GM12878 (cell line): ENCODE data around the gene ADAD1. TPM values are rescaled to one million over a fixed set of nuclear protein-coding genes. Genes with fewer than 3 reads are reported as not detected.

Experiments used
- ATAC-seq: fragments of 200-7000 bp; cut with Tn5 transposase; 3 replicates; pipeline ENCODE4 v1.9.1; 2020; ENCODE audit warnings: mild to moderate bottlenecking, moderate library complexity
- Bru-seq: library from RNA; stranded (reverse); fragments of 400-500 nt; gene quantifications from one replicate; lab custom pipeline; 2021; lab: Mats Ljungman, UMichigan
- BruChase-seq, 2 experiments: library from RNA; stranded (reverse); fragments of 400-500 nt; gene quantifications; one replicate each; lab custom pipeline; 2021; lab: Mats Ljungman, UMichigan
- BruUV-seq: library from RNA; stranded (reverse); fragments of 400-500 nt; replicated peaks from 2 replicates; lab custom pipeline; 2021; lab: Mats Ljungman, UMichigan
- CTCF ChIA-PET: fragments of 300-600 bp; sonication (Branson Sonifier 250); formaldehyde crosslinking; extraction: SDS; loops from one replicate; lab custom pipeline; 2021; ENCODE audit warnings: inconsistent platforms; lab: Yijun Ruan, JAX
- POLR2A ChIA-PET: fragments of 350-600 bp; formaldehyde crosslinking; extraction: SDS; loops from one replicate; lab custom pipeline; 2021; ENCODE audit warnings: inconsistent platforms; lab: Charles Lee
- RAD21 ChIA-PET: fragments of 300-600 bp; sonication (Branson Sonifier 250); formaldehyde crosslinking; loops from one replicate; lab custom pipeline; 2023; ENCODE audit warnings: antibody characterized with exemption; ENCODE audit not compliant: unreplicated experiment; lab: Charles Lee
- SMC1A ChIA-PET: fragments of 300-600 bp; sonication (Branson Sonifier 250); formaldehyde crosslinking; loops from one replicate; lab custom pipeline; 2023; ENCODE audit not compliant: unreplicated experiment, uncharacterized antibody; lab: Charles Lee
- DNase-seq: peaks from one replicate; pipeline ENCODE4 v3.0.0-alpha.2; 2011; ENCODE audit warnings: low read depth, low spot score
- FAIRE-seq: peaks from 3 replicates; lab custom pipeline; 2011; peaks lifted over from hg19 to GRCh38; lab: Jason Lieb, UNC
- H2AFZ ChIP-seq: 2 replicates; pipeline ENCODE4 v1.6.0; 2011; ENCODE audit warnings: low read depth, low read length, control low read depth; ENCODE audit not compliant: control insufficient read depth
- H3K27ac ChIP-seq: 2 replicates; pipeline ENCODE4 v1.5.1; 2011; ENCODE audit warnings: control low read depth; ENCODE audit not compliant: control insufficient read depth, insufficient read depth
- H3K27me3 ChIP-seq, 2 experiments: replicated peaks in 1 of 2; 2 replicates each; pipeline versions ENCODE4 v1.6.0 to v1.6.1; 2011; ENCODE audit warnings: low read length in 1 of 2; ENCODE audit not compliant: control insufficient read depth in 2 of 2, insufficient read depth in 2 of 2
- H3K36me3 ChIP-seq, 2 experiments: 2 replicates each; pipeline ENCODE4 v1.5.1; 2011; ENCODE audit warnings: low read length in 1 of 2; ENCODE audit not compliant: control insufficient read depth in 2 of 2, insufficient read depth in 2 of 2
- H3K4me1 ChIP-seq: 2 replicates; pipeline ENCODE4 v1.6.1; 2011; ENCODE audit warnings: mild to moderate bottlenecking, low read length, moderate library complexity, mixed read lengths; ENCODE audit not compliant: control insufficient read depth, insufficient read depth
- H3K4me2 ChIP-seq: 2 replicates; pipeline ENCODE4 v1.6.0; 2011; ENCODE audit warnings: control low read depth; ENCODE audit not compliant: control insufficient read depth, insufficient read depth
- H3K4me3 ChIP-seq: fragments of 200-600 bp; sonication (generic); 2 replicates; pipeline ENCODE4 v1.5.1; 2016
- H3K79me2 ChIP-seq: 2 replicates; pipeline ENCODE4 v1.6.0; 2011; ENCODE audit warnings: low read length; ENCODE audit not compliant: control insufficient read depth, insufficient read depth
- H3K9ac ChIP-seq: 2 replicates; pipeline ENCODE4 v1.8.0; 2011; ENCODE audit warnings: low read length, control low read depth, mixed read lengths; ENCODE audit not compliant: control insufficient read depth, insufficient read depth
- H3K9me3 ChIP-seq: replicated peaks from 3 replicates; pipeline ENCODE4 v1.5.1; 2011; ENCODE audit warnings: mild to moderate bottlenecking, low read length; ENCODE audit not compliant: control insufficient read depth, insufficient read depth
- H4K20me1 ChIP-seq: 2 replicates; pipeline ENCODE4 v1.6.0; 2011; ENCODE audit not compliant: control insufficient read depth, insufficient read depth
- HDGF ChIP-seq: fragments of 450-650 bp; IDR thresholded peaks from 2 replicates; pipeline ENCODE4 v1.6.1; 2016; ENCODE audit warnings: antibody characterized with exemption
- IRF5 ChIP-seq: fragments of 450-650 bp; IDR thresholded peaks from 2 replicates; pipeline ENCODE4 v1.6.1; 2017; ENCODE audit warnings: borderline replicate concordance
- LARP7 ChIP-seq: fragments of 450-650 bp; IDR thresholded peaks from 2 replicates; pipeline ENCODE4 v1.6.1; 2017; ENCODE audit warnings: mild to moderate bottlenecking
- MEF2B ChIP-seq: fragments of 450-650 bp; IDR thresholded peaks from 2 replicates; pipeline ENCODE4 v1.6.1; 2018; ENCODE audit warnings: mild to moderate bottlenecking, moderate library complexity; ENCODE audit not compliant: partially characterized antibody, poor library complexity, severe bottlenecking
- NFYB ChIP-seq: IDR thresholded peaks from 2 replicates; pipeline ENCODE4 v1.6.1; 2011; ENCODE audit warnings: low read depth, mild to moderate bottlenecking, low read length, improper control_type of control experiment, moderate library complexity; ENCODE audit not compliant: insufficient read depth
- ZBTB11 ChIP-seq: fragments of 450-650 bp; formaldehyde crosslinking; IDR thresholded peaks from 2 replicates; pipeline ENCODE4 v1.5.0; 2022; ENCODE audit warnings: mild to moderate bottlenecking, missing genetic modification characterization
- WGBS: methylation state at CpG from one replicate; pipeline ENCODE4 v1.1.6; 2016; ENCODE audit warnings: low lambda C conversion rate; ENCODE audit not compliant: insufficient replicate concordance, insufficient coverage; ENCODE audit errors: missing lambda C conversion rate; 5-methylcytosine and 5-hydroxymethylcytosine counted together
- in situ Hi-C: fragments of 300-500 bp; cut with MboI; formaldehyde crosslinking; loops from 9 replicates; pipeline ENCODE4 v1.14.3; 2018; ENCODE audit warnings: mixed read lengths
- intact Hi-C: fragments of 100-400 bp; cut with micrococcal nuclease; formaldehyde crosslinking; loops from one replicate; pipeline ENCODE4 v1.14.2; 2022; ENCODE audit not compliant: unreplicated experiment
- long read RNA-seq, 2 experiments: library from polyadenylated mRNA; unstranded; transcript quantifications; one replicate each; pipeline ENCODE4 v2.0.0, GENCODE V29; 2019 to 2020
- polyA minus RNA-seq, 3 experiments: library from RNA; depleted of rRNA, polyadenylated mRNA; stranded (reverse); fragments of >200 nt; gene quantifications; 2 replicates each; pipeline ENCODE4 v1.2.3, GENCODE V29; 2011
- polyA plus RNA-seq, 11 experiments: library from polyadenylated mRNA; depleted of rRNA in 4 of 11; unstranded in 6 of 11; stranded (reverse) in 5 of 11; fragments of >200 nt; fragmentation: Nextera tagmentation in 4 of 11; fragmentation: Illumina TruSeq in 1 of 11; extraction: Ambion mirVana in 4 of 11; extraction: Trizol in 1 of 11; gene quantifications; 1 replicate in 1 of 11; 2 replicates in 10 of 11; pipeline versions ENCODE4 v1.2.1 to v1.2.3, GENCODE V29; 2011 to 2016; ENCODE audit warnings: inconsistent platforms in 2 of 11, missing spikeins in 2 of 11, low read depth in 1 of 11
- total RNA-seq, 4 experiments: library from RNA; depleted of rRNA in 3 of 4; stranded (reverse); fragments of >200 nt in 3 of 4; fragmentation: Illumina TruSeq in 1 of 4; extraction: Trizol in 1 of 4; gene quantifications; 2 replicates each; pipeline versions ENCODE4 v1.2.1 to v1.2.3, GENCODE V29; 2013 to 2021

ADAD1 gene
- not detected in 2 replicates for total RNA-seq (2013; cell fraction: nucleolus; rRNA removed)
- not detected in 2 replicates for total RNA-seq (2014; rRNA removed)
- not detected in 2 replicates for total RNA-seq (2014; rRNA removed; fragmentation: Illumina TruSeq; extraction: Trizol)
- not detected in 2 replicates for total RNA-seq (2021)
- polyA plus RNA-seq (2011; ENCODE audit: low read depth), result not detected
- not detected in 2 replicates for polyA plus RNA-seq (2011; rRNA removed)
- polyA plus RNA-seq (2011; cell fraction: cytosol; rRNA removed), result not detected in 2 replicates
- polyA plus RNA-seq (2011; cell fraction: nucleus; rRNA removed), result not detected in 2 replicates
- not detected in 2 replicates for polyA plus RNA-seq (2012)
- not detected in 2 replicates for polyA plus RNA-seq (2014; fragmentation: Illumina TruSeq; extraction: Trizol)
- not detected for polyA plus RNA-seq (2014; fragmentation: Nextera tagmentation; extraction: Ambion mirVana)
- polyA plus RNA-seq (2014; rRNA removed), result not detected in 2 replicates
- polyA plus RNA-seq (2016; fragmentation: Nextera tagmentation; extraction: Ambion mirVana), result not detected
- polyA minus RNA-seq (2011; rRNA and poly(A)+ RNA removed), result not detected in 2 replicates
- not detected in 2 replicates for polyA minus RNA-seq (2011; cell fraction: cytosol; rRNA and poly(A)+ RNA removed)
- not detected in 2 replicates for polyA minus RNA-seq (2011; cell fraction: nucleus; rRNA and poly(A)+ RNA removed)
- not detected for Bru-seq, nascent RNA
- BruChase-seq, experiment 1, labeled RNA remaining after a 6-hour chase, result not detected
- BruChase-seq, experiment 2, labeled RNA remaining after a 2-hour chase, result not detected
- long read RNA-seq, experiment 1, result 0 reads
- long read RNA-seq, experiment 2, partial matches to known transcripts, result 0 of 1 reads
- long read RNA-seq, experiment 2, other reads (novel, unspliced or antisense), result 1 of 1 reads

DNA sequence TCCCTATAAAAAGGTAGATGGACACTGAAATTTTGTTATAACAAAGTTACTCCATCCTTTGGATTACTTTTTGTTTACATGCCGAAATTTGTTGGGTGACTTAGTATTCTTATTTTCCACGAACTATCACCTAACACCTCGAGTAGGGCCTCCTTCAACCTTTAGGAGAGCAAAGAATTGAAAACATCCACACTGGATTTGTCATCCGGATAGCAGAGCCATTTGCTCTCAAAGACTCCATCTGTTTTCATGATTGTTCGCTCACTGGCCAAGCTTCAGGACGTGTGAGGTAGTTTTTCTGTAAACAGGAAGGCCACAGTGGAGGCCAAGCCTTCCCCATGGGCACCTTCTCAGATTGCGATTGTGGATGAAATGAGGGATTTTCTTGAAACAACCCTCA, at the start of gene ADAD1:
TSS of gene ADAD1 (plus strand) at position 301 of the 400 bp plus-strand sequence. CDS start 1,059 bp downstream, outside the sequence.
- ChIA-PET CTCF (no interaction called here), RAD21 (no interaction called here), POLR2A (no interaction called here), SMC1A (no interaction called here)
- no peaks in the 10 kb centered on the region; a peak in 1 of 4 replicates for H3K27me3 ChIP-seq
- no peak for FAIRE-seq
- no peaks in the 10 kb centered on the region for H3K79me2 ChIP-seq
- no peaks in the 10 kb centered on the region for H3K36me3 ChIP-seq
- no peak for DNase-seq
- H3K4me2 ChIP-seq, result no peak within 1 kb of the TSS
- TF ChIP-seq MEF2B (no peak), NFYB (no peak), IRF5 (no peak), HDGF (no peak), LARP7 (no peak), ZBTB11 (CRISPR knock-in tag) (no peak)
- intact Hi-C loops, result no loop called here
- in situ Hi-C loops, result no loop called here
- H2AFZ ChIP-seq, result no peak within 1 kb of the TSS
- H3K4me1 ChIP-seq, result no peaks in the 10 kb centered on the region
- no peak for ATAC-seq
- BruUV-seq, result no TSS peak
- no peak within 1 kb of the TSS for H3K4me3 ChIP-seq
- WGBS, result 50% methylated on average over 7 of the region's 7 CpGs
- H4K20me1 ChIP-seq, result no peaks in the 10 kb centered on the region
- no peak within 1 kb of the TSS for H3K9ac ChIP-seq
- no peaks in the 10 kb centered on the region for H3K9me3 ChIP-seq
- no peak within 1 kb of the TSS for H3K27ac ChIP-seq
